Panc1 (cell line): Measurements from ENCODE around the gene MDH2. TPM values are rescaled to one million over a fixed set of nuclear protein-coding genes. Genes with fewer than 3 reads are reported as not detected.
"Not testable (repeated sequence)": the region's sequence is repeated elsewhere in the genome, so short reads cannot be mapped to it uniquely, and the experiment has no call there.

ENCODE experiments used
- ATAC-seq: fragments of 200-7000 bp; cut with Tn5 transposase; 2 replicates; pipeline ENCODE4 v1.9.1; 2020; ENCODE audit warnings: mild to moderate bottlenecking, moderate library complexity
- BruUV-seq: library from RNA; stranded (reverse); fragments of 400-500 nt; replicated peaks from 2 replicates; lab custom pipeline; 2021; lab: Mats Ljungman, UMichigan
- CTCF ChIA-PET: fragments of 300-600 bp; sonication (Branson Sonifier 250); formaldehyde crosslinking; loops from one replicate; lab custom pipeline; 2022; ENCODE audit warnings: antibody characterized with exemption; lab: Charles Lee
- POLR2A ChIA-PET: fragments of 300-600 bp; sonication (Branson Sonifier 250); formaldehyde crosslinking; loops from one replicate; lab custom pipeline; 2022; ENCODE audit warnings: antibody characterized with exemption; lab: Charles Lee
- DNase-seq: peaks from one replicate; pipeline ENCODE4 v3.0.0-alpha.2; 2010; ENCODE audit warnings: low read depth, low spot score
- H3K27ac ChIP-seq: 2 replicates; pipeline ENCODE4 v1.5.1; 2011; ENCODE audit warnings: mild to moderate bottlenecking, low read length, inconsistent platforms
- H3K27me3 ChIP-seq: fragments of 200-500 bp; sonication (Bioruptor generic); 2 replicates; pipeline ENCODE4 v1.6.0; 2014; ENCODE audit warnings: low read length, inconsistent platforms; ENCODE audit not compliant: control insufficient read depth, insufficient read depth
- H3K36me3 ChIP-seq: fragments of 200-500 bp; sonication (Bioruptor generic); 2 replicates; pipeline ENCODE4 v1.5.1; 2014; ENCODE audit warnings: inconsistent platforms, mild to moderate bottlenecking, low read length, moderate library complexity; ENCODE audit not compliant: control insufficient read depth, insufficient read depth
- H3K4me1 ChIP-seq: 2 replicates; pipeline ENCODE4 v1.5.1; 2011; ENCODE audit warnings: inconsistent platforms, mild to moderate bottlenecking, low read length, moderate library complexity; ENCODE audit not compliant: control insufficient read depth, insufficient read depth
- H3K4me3 ChIP-seq, 2 experiments: 2 replicates each; pipeline ENCODE4 v1.5.1; 2011 to 2012; ENCODE audit warnings: low read depth in 2 of 2, low read length in 2 of 2, mild to moderate bottlenecking in 2 of 2, inconsistent platforms in 1 of 2, moderate library complexity in 1 of 2
- H3K9me3 ChIP-seq: fragments of 200-500 bp; sonication (Bioruptor generic); 2 replicates; pipeline ENCODE4 v1.5.1; 2014; ENCODE audit warnings: low read depth, mild to moderate bottlenecking, inconsistent platforms, low read length, moderate library complexity; ENCODE audit not compliant: control insufficient read depth, insufficient read depth
- POLR2AphosphoS5 ChIP-seq: IDR thresholded peaks from 2 replicates; pipeline ENCODE4 v1.6.1; 2012; ENCODE audit warnings: mild to moderate bottlenecking, low read depth, low read length, moderate library complexity
- SIN3A ChIP-seq: IDR thresholded peaks from 2 replicates; pipeline ENCODE4 v1.6.1; 2012; ENCODE audit warnings: low read depth, mild to moderate bottlenecking, low read length, moderate library complexity, borderline replicate concordance; ENCODE audit not compliant: insufficient read depth
- TCF7L2 ChIP-seq: IDR thresholded peaks from 2 replicates; pipeline ENCODE4 v1.6.1; 2011; ENCODE audit warnings: mild to moderate bottlenecking, low read depth, low read length, inconsistent platforms
- in situ Hi-C: cut with HindIII; loops from 2 replicates; pipeline ENCODE4 v1.10.0; 2016; ENCODE audit warnings: low sequenced_read_pairs, low pct_unique_long_range_greater_than_20kb
- intact Hi-C: fragments of 100-400 bp; cut with micrococcal nuclease; formaldehyde crosslinking; loops from one replicate; pipeline ENCODE4 v1.10.0; 2022; ENCODE audit not compliant: unreplicated experiment
- total RNA-seq: library from RNA; stranded (reverse); gene quantifications from one replicate; pipeline ENCODE4 v1.2.1, GENCODE V29; 2021; ENCODE audit not compliant: unreplicated experiment
- TF ChIP-seq, protein P1 (sequence below): fragments of 450-650 bp; IDR thresholded peaks from 2 replicates; pipeline ENCODE4 v1.5.1; 2017; ENCODE audit warnings: mild to moderate bottlenecking
- TF ChIP-seq, protein P2 (sequence below), 2 experiments: IDR thresholded peaks; 2 replicates each; pipeline ENCODE4 v1.6.1; 2011 to 2012; ENCODE audit warnings: low read depth in 2 of 2, control low read depth in 1 of 2, low read length in 1 of 2, mild to moderate bottlenecking in 1 of 2, moderate library complexity in 1 of 2; ENCODE audit not compliant: insufficient read depth in 1 of 2

The MDH2 gene
- total RNA-seq, 1 experiment from 2014 or later = 365 TPM

- no peak for ATAC-seq
- Histone ChIP-seq H3K27me3 (no peaks in the 10 kb centered on the region), H3K27ac (no peak overlapping the region), H3K4me1 (no peaks in the 10 kb centered on the region), H3K9me3 (no peaks in the 10 kb centered on the region), H3K36me3 (no peaks in the 10 kb centered on the region), H3K4me3 (no peak overlapping the region)
- POLR2A ChIA-PET = no interaction called here
- intact Hi-C loops (no loop called here), in situ Hi-C loops (no loop called here)
- TF ChIP-seq, protein P1, sequence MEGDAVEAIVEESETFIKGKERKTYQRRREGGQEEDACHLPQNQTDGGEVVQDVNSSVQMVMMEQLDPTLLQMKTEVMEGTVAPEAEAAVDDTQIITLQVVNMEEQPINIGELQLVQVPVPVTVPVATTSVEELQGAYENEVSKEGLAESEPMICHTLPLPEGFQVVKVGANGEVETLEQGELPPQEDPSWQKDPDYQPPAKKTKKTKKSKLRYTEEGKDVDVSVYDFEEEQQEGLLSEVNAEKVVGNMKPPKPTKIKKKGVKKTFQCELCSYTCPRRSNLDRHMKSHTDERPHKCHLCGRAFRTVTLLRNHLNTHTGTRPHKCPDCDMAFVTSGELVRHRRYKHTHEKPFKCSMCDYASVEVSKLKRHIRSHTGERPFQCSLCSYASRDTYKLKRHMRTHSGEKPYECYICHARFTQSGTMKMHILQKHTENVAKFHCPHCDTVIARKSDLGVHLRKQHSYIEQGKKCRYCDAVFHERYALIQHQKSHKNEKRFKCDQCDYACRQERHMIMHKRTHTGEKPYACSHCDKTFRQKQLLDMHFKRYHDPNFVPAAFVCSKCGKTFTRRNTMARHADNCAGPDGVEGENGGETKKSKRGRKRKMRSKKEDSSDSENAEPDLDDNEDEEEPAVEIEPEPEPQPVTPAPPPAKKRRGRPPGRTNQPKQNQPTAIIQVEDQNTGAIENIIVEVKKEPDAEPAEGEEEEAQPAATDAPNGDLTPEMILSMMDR = no peak
- TF ChIP-seq TCF7L2 = no peak
- CTCF ChIA-PET = no interaction called here
- no TSS peak for BruUV-seq
- DNase-seq = no peak
Measured at GRCh38 chr7:76091506-76091905, 43.6 kb downstream of the MDH2 start.

GRCh38 chr7:76093531-76093930 lies 45.6 kb downstream of the MDH2 start:
- in situ Hi-C loops, H3K4me1 ChIP-seq, CTCF ChIA-PET, ATAC-seq, H3K36me3 ChIP-seq, H3K9me3 ChIP-seq, H3K4me3 ChIP-seq, BruUV-seq, intact Hi-C loops, H3K27me3 ChIP-seq, POLR2A ChIA-PET, H3K27ac ChIP-seq, DNase-seq: not testable (repeated sequence)

DNA sequence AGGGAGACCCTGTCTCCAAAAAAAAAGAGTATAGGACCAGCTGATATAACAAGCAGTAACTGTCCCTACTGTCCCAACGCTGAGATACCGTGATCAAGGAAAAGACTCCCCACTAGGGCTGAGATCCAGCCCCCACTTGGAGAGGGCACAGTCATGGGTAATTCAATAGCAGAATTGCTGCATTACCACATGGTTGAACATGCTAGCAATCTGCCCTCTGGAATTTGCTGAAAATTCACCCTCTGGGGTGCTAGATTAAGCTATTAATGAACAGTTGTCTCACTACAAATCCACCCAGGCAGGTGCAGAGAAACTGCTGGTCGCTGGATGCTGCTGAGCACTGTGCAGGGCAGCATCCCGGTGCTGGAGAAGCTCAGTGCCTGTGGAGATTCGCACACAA lies 46.4 kb downstream of the MDH2 start:
- CTCF ChIA-PET = not testable (repeated sequence)

DNA sequence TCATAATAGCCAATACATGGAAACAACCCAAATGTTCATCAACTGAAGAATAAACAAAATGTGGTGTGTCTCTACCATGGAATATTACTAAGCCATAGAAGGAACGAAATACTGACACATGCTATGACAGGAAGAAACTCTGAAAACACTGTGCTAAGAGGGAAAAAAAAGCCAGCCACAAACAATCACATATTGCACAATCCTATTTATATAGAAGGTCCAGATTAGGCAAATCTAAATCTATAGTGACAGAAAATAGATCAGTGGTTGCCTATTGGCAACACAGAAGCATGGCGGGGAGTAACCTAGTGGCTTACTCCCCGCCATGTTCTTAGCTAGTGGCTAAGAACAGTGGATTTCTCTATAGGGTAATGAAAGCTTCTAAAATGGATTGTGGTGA lies 48.0 kb downstream of the MDH2 start:
- H3K27ac ChIP-seq = no peak overlapping the region
- CTCF ChIA-PET = interaction anchor here (0.6 kb wide), 1 partner anchor 35 kb away, joined by 4 read pairs; no protein-coding TSS in a partner anchor
- DNase-seq (no peak), ATAC-seq (no peak)
- no peaks in the 10 kb centered on the region for H3K4me1 ChIP-seq
- intact Hi-C loops (no loop called here), in situ Hi-C loops (no loop called here)
- H3K9me3 ChIP-seq = no peaks in the 10 kb centered on the region
- H3K27me3 ChIP-seq = no peaks in the 10 kb centered on the region
- BruUV-seq = no TSS peak
- H3K36me3 ChIP-seq = no peaks in the 10 kb centered on the region; the same call in 1 of the 2 replicates
- no peak for TF ChIP-seq POLR2AphosphoS5
- TF ChIP-seq TCF7L2 = no peak
- TF ChIP-seq SIN3A = no peak
- TF ChIP-seq, protein P1 = no peak
- TF ChIP-seq, protein P2, sequence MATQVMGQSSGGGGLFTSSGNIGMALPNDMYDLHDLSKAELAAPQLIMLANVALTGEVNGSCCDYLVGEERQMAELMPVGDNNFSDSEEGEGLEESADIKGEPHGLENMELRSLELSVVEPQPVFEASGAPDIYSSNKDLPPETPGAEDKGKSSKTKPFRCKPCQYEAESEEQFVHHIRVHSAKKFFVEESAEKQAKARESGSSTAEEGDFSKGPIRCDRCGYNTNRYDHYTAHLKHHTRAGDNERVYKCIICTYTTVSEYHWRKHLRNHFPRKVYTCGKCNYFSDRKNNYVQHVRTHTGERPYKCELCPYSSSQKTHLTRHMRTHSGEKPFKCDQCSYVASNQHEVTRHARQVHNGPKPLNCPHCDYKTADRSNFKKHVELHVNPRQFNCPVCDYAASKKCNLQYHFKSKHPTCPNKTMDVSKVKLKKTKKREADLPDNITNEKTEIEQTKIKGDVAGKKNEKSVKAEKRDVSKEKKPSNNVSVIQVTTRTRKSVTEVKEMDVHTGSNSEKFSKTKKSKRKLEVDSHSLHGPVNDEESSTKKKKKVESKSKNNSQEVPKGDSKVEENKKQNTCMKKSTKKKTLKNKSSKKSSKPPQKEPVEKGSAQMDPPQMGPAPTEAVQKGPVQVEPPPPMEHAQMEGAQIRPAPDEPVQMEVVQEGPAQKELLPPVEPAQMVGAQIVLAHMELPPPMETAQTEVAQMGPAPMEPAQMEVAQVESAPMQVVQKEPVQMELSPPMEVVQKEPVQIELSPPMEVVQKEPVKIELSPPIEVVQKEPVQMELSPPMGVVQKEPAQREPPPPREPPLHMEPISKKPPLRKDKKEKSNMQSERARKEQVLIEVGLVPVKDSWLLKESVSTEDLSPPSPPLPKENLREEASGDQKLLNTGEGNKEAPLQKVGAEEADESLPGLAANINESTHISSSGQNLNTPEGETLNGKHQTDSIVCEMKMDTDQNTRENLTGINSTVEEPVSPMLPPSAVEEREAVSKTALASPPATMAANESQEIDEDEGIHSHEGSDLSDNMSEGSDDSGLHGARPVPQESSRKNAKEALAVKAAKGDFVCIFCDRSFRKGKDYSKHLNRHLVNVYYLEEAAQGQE (IDR thresholded peaks at IDR 0.05; ENCODE audit: insufficient read depth in 1 of 2, low read depth in 2 of 2, low read length in 1 of 2) = no peak
- POLR2A ChIA-PET = no interaction called here
- no peak overlapping the region for H3K4me3 ChIP-seq

More for the DNA sequence above, 46.4 kb downstream of the MDH2 start:
- DNase-seq, H3K27me3 ChIP-seq, H3K9me3 ChIP-seq, H3K4me3 ChIP-seq, H3K36me3 ChIP-seq, H3K27ac ChIP-seq, H3K4me1 ChIP-seq, POLR2A ChIA-PET, in situ Hi-C loops, intact Hi-C loops, ATAC-seq, BruUV-seq: not testable (repeated sequence)
